H1 (cell line): ENCODE data around the gene AMT. TPM values are rescaled to one million over a fixed set of nuclear protein-coding genes. Genes with fewer than 3 reads are reported as not detected.
A peak's percentile ranks its signal among the peaks of the same experiment; 100 is the strongest.

Experiments used
- CTCF ChIA-PET: fragments of 300-600 bp; sonication (Branson Sonifier 250); formaldehyde crosslinking; loops from one replicate; lab custom pipeline; 2021; ENCODE audit not compliant: partially characterized antibody; lab: Charles Lee
- POLR2A ChIA-PET: fragments of 300-600 bp; sonication (Branson Sonifier 250); formaldehyde crosslinking; loops from one replicate; lab custom pipeline; 2021; ENCODE audit warnings: inconsistent platforms; ENCODE audit not compliant: partially characterized antibody; lab: Charles Lee
- DNase-seq, 2 experiments: peaks; one replicate each; pipeline versions ENCODE4 v3.0.0 to v3.0.0-alpha.2; 2010 to 2022; ENCODE audit warnings: low spot score in 2 of 2, low read depth in 1 of 2, mixed read lengths in 1 of 2
- FAIRE-seq: peaks from 2 replicates; lab custom pipeline; 2011; peaks lifted over from hg19 to GRCh38; lab: Jason Lieb, UNC
- H2AFZ ChIP-seq: 2 replicates; pipeline ENCODE4 v1.8.1; 2012; ENCODE audit warnings: low read length, inconsistent platforms
- H2AK5ac ChIP-seq: 2 replicates; pipeline ENCODE4 v1.6.1; 2013; ENCODE audit warnings: low read depth, low read length
- H2BK120ac ChIP-seq: replicated peaks from 2 replicates; pipeline ENCODE3; 2013; ENCODE audit warnings: low read depth, low read length, inconsistent platforms
- H2BK12ac ChIP-seq: 2 replicates; pipeline ENCODE4 v1.6.1; 2013; ENCODE audit warnings: low read depth, low read length
- H2BK15ac ChIP-seq: 2 replicates; pipeline ENCODE4 v1.6.1; 2013; ENCODE audit warnings: low read length
- H2BK20ac ChIP-seq: 2 replicates; pipeline ENCODE4 v1.6.1; 2013; ENCODE audit warnings: low read length
- H2BK5ac ChIP-seq: 2 replicates; pipeline ENCODE4 v1.6.1; 2013; ENCODE audit warnings: low read depth, low read length
- H3K14ac ChIP-seq: 2 replicates; pipeline ENCODE4 v1.6.1; 2013; ENCODE audit warnings: inconsistent platforms; ENCODE audit not compliant: insufficient read length
- H3K18ac ChIP-seq: 2 replicates; pipeline ENCODE4 v1.6.1; 2013; ENCODE audit warnings: low read length; ENCODE audit errors: extremely low read depth
- H3K23ac ChIP-seq: 2 replicates; pipeline ENCODE4 v1.6.1; 2013; ENCODE audit warnings: inconsistent platforms; ENCODE audit not compliant: insufficient read length
- H3K23me2 ChIP-seq: 2 replicates; pipeline ENCODE4 v1.6.1; 2013; ENCODE audit warnings: low read depth, low read length
- H3K27ac ChIP-seq: 2 replicates; pipeline ENCODE4 v1.6.1; 2011; ENCODE audit warnings: low read depth, low read length, inconsistent platforms
- H3K27me3 ChIP-seq, 4 experiments: replicated peaks in 1 of 4; 1 replicate in 1 of 4; 2 replicates in 3 of 4; pipeline versions ENCODE4 v1.6.1 to v1.8.1; 2011 to 2013; ENCODE audit warnings: low read length in 3 of 4, mild to moderate bottlenecking in 3 of 4, inconsistent platforms in 2 of 4, mixed read lengths in 2 of 4, moderate library complexity in 1 of 4; ENCODE audit not compliant: control insufficient read depth in 3 of 4, insufficient read depth in 3 of 4; ENCODE audit errors: extremely low read depth in 1 of 4
- H3K36me3 ChIP-seq, 4 experiments: 2 replicates each; pipeline versions ENCODE4 v1.6.1 to v1.8.1; 2011 to 2013; ENCODE audit warnings: mild to moderate bottlenecking in 4 of 4, low read length in 3 of 4, moderate library complexity in 2 of 4, control low read depth in 1 of 4, inconsistent platforms in 1 of 4; ENCODE audit not compliant: insufficient read depth in 4 of 4, control insufficient read depth in 2 of 4
- H3K4ac ChIP-seq: replicated peaks from 2 replicates; pipeline ENCODE3; 2013; ENCODE audit warnings: low read length, low read depth, mixed read lengths, inconsistent platforms; ENCODE audit not compliant: insufficient read length
- H3K4me1 ChIP-seq, 4 experiments: replicated peaks in 1 of 4; 1 replicate in 1 of 4; 2 replicates in 3 of 4; pipeline versions ENCODE4 v1.6.1 to v1.8.1; 2011 to 2013; ENCODE audit warnings: low read length in 3 of 4, inconsistent platforms in 2 of 4, mixed read lengths in 1 of 4; ENCODE audit not compliant: insufficient read depth in 4 of 4, control insufficient read depth in 3 of 4
- H3K4me2 ChIP-seq, 2 experiments: 2 replicates each; pipeline versions ENCODE4 v1.6.1 to v1.8.1; 2011 to 2013; ENCODE audit warnings: low read depth in 2 of 2, low read length in 2 of 2, control low read depth in 1 of 2, inconsistent platforms in 1 of 2, mild to moderate bottlenecking in 1 of 2; ENCODE audit not compliant: insufficient read depth in 1 of 2
- H3K4me3 ChIP-seq, 4 experiments: fragments of 200-600, 300-600 bp in 1 of 4; sonication (generic), shearing (Covaris generic), sonication (Bioruptor Twin) in 1 of 4; 2 replicates each; pipeline versions ENCODE4 v1.5.1 to v1.8.1; 2011 to 2016; ENCODE audit warnings: low read length in 4 of 4, low read depth in 3 of 4, control low read depth in 2 of 4, inconsistent platforms in 2 of 4, mild to moderate bottlenecking in 2 of 4, mixed read lengths in 1 of 4, moderate library complexity in 1 of 4; ENCODE audit not compliant: insufficient read depth in 2 of 4; ENCODE audit errors: extremely low read depth in 1 of 4
- H3K56ac ChIP-seq: replicated peaks from 2 replicates; pipeline ENCODE3; 2013; ENCODE audit warnings: low read depth, mild to moderate bottlenecking, mixed read lengths, low read length, inconsistent platforms; ENCODE audit not compliant: insufficient read length
- H3K79me1 ChIP-seq: 2 replicates; pipeline ENCODE4 v1.6.1; 2013; ENCODE audit warnings: low read depth, low read length, control low read depth
- H3K79me2 ChIP-seq, 2 experiments: 2 replicates each; pipeline versions ENCODE4 v1.6.1 to v1.8.1; 2012 to 2013; ENCODE audit warnings: low read length in 2 of 2, mild to moderate bottlenecking in 2 of 2, inconsistent platforms in 1 of 2; ENCODE audit not compliant: insufficient read depth in 2 of 2, control insufficient read depth in 1 of 2
- H3K9ac ChIP-seq, 4 experiments: replicated peaks in 1 of 4; 1 replicate in 1 of 4; 2 replicates in 3 of 4; pipeline versions ENCODE4 v1.6.1 to v1.8.1; 2011 to 2013; ENCODE audit warnings: low read depth in 3 of 4, low read length in 3 of 4, control low read depth in 2 of 4, mild to moderate bottlenecking in 2 of 4, moderate library complexity in 2 of 4, inconsistent platforms in 1 of 4; ENCODE audit errors: extremely low read depth in 1 of 4
- H3K9me3 ChIP-seq, 2 experiments: 2 replicates each; pipeline versions ENCODE4 v1.6.1 to v1.8.1; 2012 to 2013; ENCODE audit warnings: mild to moderate bottlenecking in 2 of 2, moderate library complexity in 2 of 2, control low read depth in 1 of 2, inconsistent platforms in 1 of 2, low read depth in 1 of 2, low read length in 1 of 2, mixed read lengths in 1 of 2; ENCODE audit not compliant: insufficient read depth in 2 of 2
- H4K20me1 ChIP-seq, 2 experiments: replicated peaks in 1 of 2; 2 replicates each; pipeline versions ENCODE3 to v1.8.1; 2011 to 2013; ENCODE audit warnings: inconsistent platforms in 2 of 2, low read length in 2 of 2, mild to moderate bottlenecking in 1 of 2; ENCODE audit not compliant: insufficient read depth in 2 of 2, control insufficient read depth in 1 of 2
- H4K5ac ChIP-seq: 2 replicates; pipeline ENCODE4 v1.6.1; 2013; ENCODE audit warnings: low read length, low read depth, mixed read lengths, inconsistent platforms; ENCODE audit not compliant: insufficient read length
- H4K8ac ChIP-seq: 2 replicates; pipeline ENCODE4 v1.8.0; 2013; ENCODE audit warnings: mild to moderate bottlenecking, moderate library complexity, low read length, inconsistent platforms; ENCODE audit not compliant: insufficient read depth; ENCODE audit errors: extremely low read depth
- H4K91ac ChIP-seq: replicated peaks from 2 replicates; pipeline ENCODE3; 2013; ENCODE audit warnings: low read length, mixed read lengths, inconsistent platforms; ENCODE audit not compliant: insufficient read length
- ATF3 ChIP-seq: IDR thresholded peaks from 2 replicates; pipeline ENCODE4 v1.6.1; 2011; ENCODE audit warnings: low read depth, mild to moderate bottlenecking, low read length; ENCODE audit not compliant: insufficient read depth
- CEBPB ChIP-seq: IDR thresholded peaks from 2 replicates; pipeline ENCODE4 v1.6.1; 2012; ENCODE audit warnings: low read depth, low read length
- CHD1 ChIP-seq: IDR thresholded peaks from 2 replicates; pipeline ENCODE4 v1.6.1; 2012; ENCODE audit warnings: low read depth, low read length, improper control_type of control experiment
- JUN ChIP-seq: IDR thresholded peaks from 2 replicates; pipeline ENCODE4 v1.6.1; 2011; ENCODE audit warnings: low read depth, mild to moderate bottlenecking, improper control_type of control experiment, low read length
- SP4 ChIP-seq: IDR thresholded peaks from 2 replicates; pipeline ENCODE4 v1.6.1; 2012; ENCODE audit warnings: low read length, inconsistent platforms
- WGBS, 2 experiments: shearing (Covaris generic) in 1 of 2; methylation state at CpG; one replicate each; pipeline versions ENCODE4 v1.1.6 to v1.1.7; 2013 to 2015; ENCODE audit warnings: low lambda C conversion rate in 2 of 2, mixed read lengths in 2 of 2, inconsistent platforms in 1 of 2, low coverage in 1 of 2, missing lambda C conversion rate in 1 of 2; ENCODE audit not compliant: insufficient replicate concordance in 2 of 2, insufficient coverage in 1 of 2, insufficient read length in 1 of 2; ENCODE audit errors: extremely low coverage in 1 of 2, missing lambda C conversion rate in 1 of 2; 5-methylcytosine and 5-hydroxymethylcytosine counted together
- polyA plus RNA-seq, 7 experiments: library from polyadenylated mRNA; depleted of rRNA in 3 of 7; stranded (reverse) in 5 of 7; unstranded in 2 of 7; fragments of >200 nt in 5 of 7; fragments of 200-250 nt in 2 of 7; gene quantifications; 1 replicate in 5 of 7; 2 replicates in 1 of 7; 4 replicates in 1 of 7; pipeline versions ENCODE4 v1.2.1 to v1.2.3, GENCODE V29; 2011 to 2013; ENCODE audit warnings: missing spikeins in 2 of 7, mixed read lengths in 2 of 7
- total RNA-seq: library from RNA; stranded (reverse); fragmentation: NEBNext Ultra II Directional; extraction: Animal tissue kit (Norgen Biotek cat#: 25700); gene quantifications from 2 replicates; pipeline ENCODE4 v1.2.1, GENCODE V29; 2021

Gene AMT
- total and polyA plus RNA-seq, 2 of the 8 experiments (the other 6 are each of a cell fraction or from before 2014, with no cell fraction given), result 46.5 to 92.4 TPM

GRCh38 chr3:49377483-49377882, 44.8 kb downstream of the AMT start:
- H3K79me2 ChIP-seq, result peaks cover 3 to 63% of the 10 kb centered on the region in 2 experiments
- no peaks in the 10 kb centered on the region for H3K23me2 ChIP-seq
- H4K5ac ChIP-seq, result no peak overlapping the region
- WGBS, 2 experiments, result 100% methylated on average over 1 of the region's 1 CpG; no CpG with 5 or more reads in 1 of the 2 experiments
- no peak overlapping the region for H2BK5ac ChIP-seq
- no peak overlapping the region for H2BK15ac ChIP-seq
- H4K91ac ChIP-seq, result no peak overlapping the region
- no peak overlapping the region; the same call in 1 of the 2 replicates for H3K18ac ChIP-seq
- H4K20me1 ChIP-seq, result peaks cover 5 to 16% of the 10 kb centered on the region in 2 experiments
- TF ChIP-seq CHD1, result no peak
- no peak for TF ChIP-seq SP4
- TF ChIP-seq ATF3, result 0 out of 2 replicates have a peak, but pooled peaks have one; percentile 2
- peak; percentile 81 for TF ChIP-seq CEBPB
- TF ChIP-seq JUN, result no peak
- H3K79me1 ChIP-seq, result peaks cover 2% of the 10 kb centered on the region; the same call in 1 of the 2 replicates
- no peak overlapping the region for H3K4me3 ChIP-seq
- H3K4me1 ChIP-seq, result peaks cover 0 to 2% (median 0%) of the 10 kb centered on the region in 4 experiments; a peak in 1 of 7 replicates
- peaks cover 2 to 28% (median 16%) of the 10 kb centered on the region in 4 experiments; a peak in 5 of 8 replicates for H3K36me3 ChIP-seq
- H2BK12ac ChIP-seq, result no peak overlapping the region
- H2BK120ac ChIP-seq, result no peak overlapping the region
- no peak overlapping the region for H3K14ac ChIP-seq
- H3K4me2 ChIP-seq, result no peak overlapping the region
- H2AFZ ChIP-seq, result no peak overlapping the region
- no peak overlapping the region for H2AK5ac ChIP-seq
- H3K9me3 ChIP-seq, result no peaks in the 10 kb centered on the region
- ChIA-PET CTCF (interaction anchor here (0.5 to 1.5 kb wide), 2 partner anchors 56 to 72 kb away, joined by 3 to 4 read pairs; no protein-coding TSS in a partner anchor), POLR2A (interaction anchor here (1.2 to 1.6 kb wide), 3 partner anchors 20 to 37 kb away, joined by 3 to 6 read pairs (median 3); partner anchors contain the start of genes RHOA and USP4)
- H3K27ac ChIP-seq, result no peak overlapping the region
- no peak overlapping the region for H2BK20ac ChIP-seq
- H3K23ac ChIP-seq, result no peak overlapping the region
- H3K9ac ChIP-seq, result no peak overlapping the region
- no peak overlapping the region for H4K8ac ChIP-seq
- no peak for DNase-seq
- no peaks in the 10 kb centered on the region for H3K27me3 ChIP-seq
- no peak for FAIRE-seq
- H3K4ac ChIP-seq, result no peak overlapping the region
- no peak overlapping the region for H3K56ac ChIP-seq
